Left lung (tissue), 10 donors: Measurements from ENCODE around the gene CLIC2. TPM values are rescaled to one million over a fixed set of nuclear protein-coding genes. Genes with fewer than 3 reads are reported as not detected.

Source experiments
- ATAC-seq: fragments of 200-7000 bp; cut with Tn5 transposase; one replicate; pipeline ENCODE4 v1.9.1; 2020; ENCODE audit warnings: moderate library complexity
- DNase-seq, 4 donors: peaks; one replicate each; pipeline ENCODE4 v3.0.0-alpha.2; 2013 to 2020
- H3K27ac ChIP-seq, 2 donors: fragments of 200-600 bp; sonication (generic) in 1 of 2; one replicate each; pipeline versions ENCODE4 v1.5.0 to v1.8.0; 2020 to 2021
- H3K27me3 ChIP-seq, 2 donors: fragments of 200-600 bp; sonication (generic) in 1 of 2; one replicate each; pipeline versions ENCODE4 v1.5.0 to v1.8.0; 2020 to 2021
- H3K36me3 ChIP-seq, 2 donors: fragments of 200-600 bp; sonication (generic) in 1 of 2; one replicate each; pipeline versions ENCODE4 v1.5.0 to v1.8.0; 2020 to 2021
- H3K4me1 ChIP-seq, 2 donors: fragments of 200-600 bp; one replicate each; pipeline ENCODE4 v1.8.0; 2021
- H3K4me3 ChIP-seq, 2 donors: fragments of 200-600 bp; sonication (generic) in 1 of 2; one replicate each; pipeline versions ENCODE4 v1.5.0 to v1.8.0; 2020 to 2021; ENCODE audit warnings: mild to moderate bottlenecking in 1 of 2
- H3K9me3 ChIP-seq, 2 donors: fragments of 200-600 bp; sonication (generic) in 1 of 2; one replicate each; pipeline versions ENCODE4 v1.5.0 to v1.8.0; 2020 to 2021
- intact Hi-C, 2 donors: fragments of 100-400 bp; cut with DNase I; formaldehyde crosslinking; loops; one replicate each; pipeline versions ENCODE4 v1.11.2 to v1.14.2; 2022
- polyA plus RNA-seq, 6 donors: library from polyadenylated mRNA; unstranded; fragments of 120-200 nt; gene quantifications; one replicate each; pipeline ENCODE4 v1.2.1, GENCODE V29; 2013; ENCODE audit not compliant: insufficient read length in 6 of 6
- total RNA-seq, 2 donors: library from RNA; stranded (reverse); fragmentation: NEBNext Ultra II Directional; extraction: Animal tissue kit (Norgen Biotek cat#: 25700); gene quantifications; one replicate each; pipeline ENCODE4 v1.2.1, GENCODE V29; 2021
- TF ChIP-seq, protein P1 (sequence below), 2 donors: fragments of 200-600 bp; sonication (generic) in 1 of 2; IDR thresholded peaks; one replicate each; pipeline versions ENCODE4 v1.5.0 to v1.8.0; 2021; ENCODE audit warnings: antibody characterized with exemption in 2 of 2
- donor health status: DM: no; HTN: yes; CAD: no.
- donor health status: DM: no; HTN: no; CAD: no.

CLIC2 gene
- total and polyA plus RNA-seq, 8 donors = 6.7 to 66.4 (median 10.3) TPM

- intact Hi-C loops = no loop called here
- Histone ChIP-seq H3K27me3 (peaks cover 0 to 5% of the 10 kb centered on the region in 2 donors), H3K4me1 (no peaks in the 10 kb centered on the region), H3K4me3 (peak within 1 kb of the TSS; percentile 14 to 41), H3K27ac (no peak within 1 kb of the TSS), H3K9me3 (no peaks in the 10 kb centered on the region), H3K36me3 (no peaks in the 10 kb centered on the region)
- DNase-seq = peak in 3 of 4 donors; percentile 7 to 83 (median 16)
- peak; percentile 81 for ATAC-seq
- TF ChIP-seq, protein P1, sequence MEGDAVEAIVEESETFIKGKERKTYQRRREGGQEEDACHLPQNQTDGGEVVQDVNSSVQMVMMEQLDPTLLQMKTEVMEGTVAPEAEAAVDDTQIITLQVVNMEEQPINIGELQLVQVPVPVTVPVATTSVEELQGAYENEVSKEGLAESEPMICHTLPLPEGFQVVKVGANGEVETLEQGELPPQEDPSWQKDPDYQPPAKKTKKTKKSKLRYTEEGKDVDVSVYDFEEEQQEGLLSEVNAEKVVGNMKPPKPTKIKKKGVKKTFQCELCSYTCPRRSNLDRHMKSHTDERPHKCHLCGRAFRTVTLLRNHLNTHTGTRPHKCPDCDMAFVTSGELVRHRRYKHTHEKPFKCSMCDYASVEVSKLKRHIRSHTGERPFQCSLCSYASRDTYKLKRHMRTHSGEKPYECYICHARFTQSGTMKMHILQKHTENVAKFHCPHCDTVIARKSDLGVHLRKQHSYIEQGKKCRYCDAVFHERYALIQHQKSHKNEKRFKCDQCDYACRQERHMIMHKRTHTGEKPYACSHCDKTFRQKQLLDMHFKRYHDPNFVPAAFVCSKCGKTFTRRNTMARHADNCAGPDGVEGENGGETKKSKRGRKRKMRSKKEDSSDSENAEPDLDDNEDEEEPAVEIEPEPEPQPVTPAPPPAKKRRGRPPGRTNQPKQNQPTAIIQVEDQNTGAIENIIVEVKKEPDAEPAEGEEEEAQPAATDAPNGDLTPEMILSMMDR (IDR thresholded peaks at IDR 0.05) = no peak
These were observed 70.4 kb downstream of the CLIC2 start, which contains the start of gene RAB39B for GRCh38 chrX:155263854-155264628. TSS of gene RAB39B (minus strand) at chrX:155264491. CDS start at chrX:155264288, 203 bp downstream.

DNA sequence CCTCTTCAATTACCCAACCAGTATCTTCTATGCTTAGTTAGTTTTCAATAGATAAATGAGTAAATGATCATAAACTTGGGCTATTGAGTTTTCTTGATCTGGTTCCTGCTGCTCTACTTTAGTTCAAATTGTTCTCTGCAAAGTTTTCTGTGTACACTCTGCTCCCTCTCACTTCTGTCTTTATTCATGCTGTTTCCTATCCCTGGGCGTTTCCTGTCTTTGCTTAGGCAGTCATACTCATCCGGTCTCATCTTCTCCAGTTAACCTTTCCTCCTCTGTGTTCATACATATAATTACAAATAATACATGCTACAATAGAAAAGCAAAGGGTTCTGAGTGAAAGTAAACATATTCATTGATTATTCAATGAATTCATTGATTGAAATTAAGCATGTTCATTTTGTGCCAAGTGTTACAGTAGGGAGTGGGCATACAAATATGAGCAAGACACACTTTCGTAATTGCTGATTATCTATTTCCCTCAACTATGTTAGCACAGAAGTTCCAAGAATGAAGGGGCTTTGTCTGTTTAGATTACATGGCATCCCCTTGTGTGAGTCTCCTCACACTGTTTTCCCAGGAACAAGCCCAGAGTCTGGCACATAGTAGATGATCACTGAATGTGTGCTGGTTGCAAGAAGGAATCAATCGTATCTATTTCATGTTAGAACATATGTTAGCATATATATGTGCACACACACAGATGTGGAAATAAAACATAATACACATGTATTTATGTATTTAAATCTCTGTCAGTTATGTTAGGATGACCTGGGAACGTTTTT, 71.3 kb downstream of the CLIC2 start:
- Histone ChIP-seq H3K27me3 (peaks cover 0 to 5% of the 10 kb centered on the region in 2 donors), H3K4me3 (no peak overlapping the region), H3K36me3 (no peaks in the 10 kb centered on the region), H3K4me1 (no peaks in the 10 kb centered on the region), H3K9me3 (no peaks in the 10 kb centered on the region), H3K27ac (no peak overlapping the region)
- DNase-seq = no peak
- intact Hi-C loops = no loop called here
- TF ChIP-seq, protein P1 (IDR thresholded peaks at IDR 0.05) = no peak
- no peak for ATAC-seq

GRCh38 chrX:155259752-155260151, 74.7 kb downstream of the CLIC2 start:
- no peak overlapping the region for H3K4me3 ChIP-seq
- TF ChIP-seq, protein P1 (IDR thresholded peaks at IDR 0.05) = no peak
- ATAC-seq (no peak), DNase-seq (no peak)
- no peaks in the 10 kb centered on the region for H3K4me1 ChIP-seq
- no peaks in the 10 kb centered on the region for H3K9me3 ChIP-seq
- peaks cover 0 to 5% of the 10 kb centered on the region in 2 donors for H3K27me3 ChIP-seq
- H3K27ac ChIP-seq = no peak overlapping the region
- intact Hi-C loops = no loop called here
- no peaks in the 10 kb centered on the region for H3K36me3 ChIP-seq

- DNase-seq = no peak
- Histone ChIP-seq H3K36me3 (no peaks in the 10 kb centered on the region), H3K4me3 (no peak overlapping the region), H3K9me3 (no peaks in the 10 kb centered on the region), H3K27me3 (no peaks in the 10 kb centered on the region), H3K4me1 (no peaks in the 10 kb centered on the region), H3K27ac (no peak overlapping the region)
- intact Hi-C loops = no loop called here
- TF ChIP-seq, protein P1 (IDR thresholded peaks at IDR 0.05) = no peak
- ATAC-seq = no peak
These were observed 83.0 kb downstream of the CLIC2 start for GRCh38 chrX:155251391-155251790.

- ATAC-seq (no peak), DNase-seq (no peak)
- H3K27me3 ChIP-seq = no peaks in the 10 kb centered on the region
- H3K36me3 ChIP-seq = no peaks in the 10 kb centered on the region
- no peak overlapping the region for H3K4me3 ChIP-seq
- no peaks in the 10 kb centered on the region for H3K9me3 ChIP-seq
- H3K27ac ChIP-seq = no peak overlapping the region
- intact Hi-C loops = no loop called here
- TF ChIP-seq, protein P1 (IDR thresholded peaks at IDR 0.05) = no peak
- no peaks in the 10 kb centered on the region for H3K4me1 ChIP-seq
These were observed 86.9 kb downstream of the CLIC2 start for GRCh38 chrX:155247497-155247896.
